ENCODE data around the gene AATK. TPM values are rescaled to one million over a fixed set of nuclear protein-coding genes. Genes with fewer than 3 reads are reported as not detected.

AATK gene
- total and polyA plus RNA-seq, 10 of the 15 experiments (the other 5 are each of a cell fraction or from before 2014, with no cell fraction given): 0.04 TPM; not detected in 9

DNA sequence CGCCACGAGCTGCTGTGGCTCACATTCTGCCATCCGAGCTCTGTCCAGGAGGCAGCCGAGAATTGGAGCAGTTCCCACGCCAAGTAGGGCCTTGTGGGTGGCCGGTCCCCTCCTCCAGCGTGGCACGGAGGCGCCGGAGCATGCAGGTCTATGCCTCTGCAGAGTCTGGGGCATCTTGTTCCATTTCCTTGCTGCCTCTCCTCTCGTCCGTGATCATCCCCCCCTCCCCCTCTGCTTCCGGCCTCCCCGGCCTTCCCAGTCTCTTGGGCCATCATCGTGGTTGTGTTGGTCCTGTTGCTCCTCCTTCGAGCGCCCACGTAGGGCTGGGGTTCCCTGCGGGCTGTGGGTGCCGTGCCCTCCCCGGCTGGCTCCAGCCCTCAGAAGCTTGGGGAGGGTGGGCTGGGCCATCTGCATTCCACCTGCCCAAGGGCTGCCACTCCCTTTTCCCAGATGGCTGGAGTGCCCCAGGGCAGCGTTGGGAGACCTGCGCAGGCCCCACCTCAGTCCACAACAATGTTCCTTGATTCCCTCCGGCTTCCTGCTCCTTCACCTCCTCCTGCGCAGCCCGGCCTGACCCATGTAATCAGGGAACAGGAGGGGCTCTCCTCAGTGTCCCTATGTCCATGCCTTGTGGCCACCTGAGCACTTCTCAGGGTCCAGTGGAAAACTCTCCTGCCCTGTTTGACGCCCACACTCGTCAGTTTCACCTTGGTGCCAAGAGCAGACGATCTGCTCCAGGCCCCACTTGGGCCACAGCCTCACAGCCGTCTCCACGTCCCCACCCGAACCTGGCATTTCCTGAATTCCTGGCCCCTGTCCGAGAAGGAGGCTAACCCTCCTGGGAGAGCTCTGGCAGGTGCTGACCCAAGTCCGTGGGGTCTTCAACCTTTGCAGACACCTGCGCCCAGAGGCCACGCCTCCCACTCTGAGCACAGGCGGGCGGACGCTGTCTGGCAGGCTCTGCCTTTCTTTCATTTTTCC lies 94.0 kb downstream of the AATK start (continued):
- TF ChIP-seq, protein P1, sequence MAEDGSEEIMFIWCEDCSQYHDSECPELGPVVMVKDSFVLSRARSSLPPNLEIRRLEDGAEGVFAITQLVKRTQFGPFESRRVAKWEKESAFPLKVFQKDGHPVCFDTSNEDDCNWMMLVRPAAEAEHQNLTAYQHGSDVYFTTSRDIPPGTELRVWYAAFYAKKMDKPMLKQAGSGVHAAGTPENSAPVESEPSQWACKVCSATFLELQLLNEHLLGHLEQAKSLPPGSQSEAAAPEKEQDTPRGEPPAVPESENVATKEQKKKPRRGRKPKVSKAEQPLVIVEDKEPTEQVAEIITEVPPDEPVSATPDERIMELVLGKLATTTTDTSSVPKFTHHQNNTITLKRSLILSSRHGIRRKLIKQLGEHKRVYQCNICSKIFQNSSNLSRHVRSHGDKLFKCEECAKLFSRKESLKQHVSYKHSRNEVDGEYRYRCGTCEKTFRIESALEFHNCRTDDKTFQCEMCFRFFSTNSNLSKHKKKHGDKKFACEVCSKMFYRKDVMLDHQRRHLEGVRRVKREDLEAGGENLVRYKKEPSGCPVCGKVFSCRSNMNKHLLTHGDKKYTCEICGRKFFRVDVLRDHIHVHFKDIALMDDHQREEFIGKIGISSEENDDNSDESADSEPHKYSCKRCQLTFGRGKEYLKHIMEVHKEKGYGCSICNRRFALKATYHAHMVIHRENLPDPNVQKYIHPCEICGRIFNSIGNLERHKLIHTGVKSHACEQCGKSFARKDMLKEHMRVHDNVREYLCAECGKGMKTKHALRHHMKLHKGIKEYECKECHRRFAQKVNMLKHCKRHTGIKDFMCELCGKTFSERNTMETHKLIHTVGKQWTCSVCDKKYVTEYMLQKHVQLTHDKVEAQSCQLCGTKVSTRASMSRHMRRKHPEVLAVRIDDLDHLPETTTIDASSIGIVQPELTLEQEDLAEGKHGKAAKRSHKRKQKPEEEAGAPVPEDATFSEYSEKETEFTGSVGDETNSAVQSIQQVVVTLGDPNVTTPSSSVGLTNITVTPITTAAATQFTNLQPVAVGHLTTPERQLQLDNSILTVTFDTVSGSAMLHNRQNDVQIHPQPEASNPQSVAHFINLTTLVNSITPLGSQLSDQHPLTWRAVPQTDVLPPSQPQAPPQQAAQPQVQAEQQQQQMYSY (CRISPR knock-in tag; IDR thresholded peaks at IDR 0.05): no peak
- TF ChIP-seq, protein P2, sequence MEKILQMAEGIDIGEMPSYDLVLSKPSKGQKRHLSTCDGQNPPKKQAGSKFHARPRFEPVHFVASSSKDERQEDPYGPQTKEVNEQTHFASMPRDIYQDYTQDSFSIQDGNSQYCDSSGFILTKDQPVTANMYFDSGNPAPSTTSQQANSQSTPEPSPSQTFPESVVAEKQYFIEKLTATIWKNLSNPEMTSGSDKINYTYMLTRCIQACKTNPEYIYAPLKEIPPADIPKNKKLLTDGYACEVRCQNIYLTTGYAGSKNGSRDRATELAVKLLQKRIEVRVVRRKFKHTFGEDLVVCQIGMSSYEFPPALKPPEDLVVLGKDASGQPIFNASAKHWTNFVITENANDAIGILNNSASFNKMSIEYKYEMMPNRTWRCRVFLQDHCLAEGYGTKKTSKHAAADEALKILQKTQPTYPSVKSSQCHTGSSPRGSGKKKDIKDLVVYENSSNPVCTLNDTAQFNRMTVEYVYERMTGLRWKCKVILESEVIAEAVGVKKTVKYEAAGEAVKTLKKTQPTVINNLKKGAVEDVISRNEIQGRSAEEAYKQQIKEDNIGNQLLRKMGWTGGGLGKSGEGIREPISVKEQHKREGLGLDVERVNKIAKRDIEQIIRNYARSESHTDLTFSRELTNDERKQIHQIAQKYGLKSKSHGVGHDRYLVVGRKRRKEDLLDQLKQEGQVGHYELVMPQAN (conservative IDR thresholded peaks at IDR 0.05): no peak
- TF ChIP-seq POLR2AphosphoS5 (IDR thresholded peaks at IDR 0.05; ENCODE audit: low read length) (no peak), BCL11A (IDR thresholded peaks at IDR 0.05; ENCODE audit: low read depth, low read length) (no peak), YBX1 (IDR thresholded peaks at IDR 0.05) (no peak)

Data from GM12878 (cell line).